Measurements from ENCODE around the gene PIK3C3.

DNA sequence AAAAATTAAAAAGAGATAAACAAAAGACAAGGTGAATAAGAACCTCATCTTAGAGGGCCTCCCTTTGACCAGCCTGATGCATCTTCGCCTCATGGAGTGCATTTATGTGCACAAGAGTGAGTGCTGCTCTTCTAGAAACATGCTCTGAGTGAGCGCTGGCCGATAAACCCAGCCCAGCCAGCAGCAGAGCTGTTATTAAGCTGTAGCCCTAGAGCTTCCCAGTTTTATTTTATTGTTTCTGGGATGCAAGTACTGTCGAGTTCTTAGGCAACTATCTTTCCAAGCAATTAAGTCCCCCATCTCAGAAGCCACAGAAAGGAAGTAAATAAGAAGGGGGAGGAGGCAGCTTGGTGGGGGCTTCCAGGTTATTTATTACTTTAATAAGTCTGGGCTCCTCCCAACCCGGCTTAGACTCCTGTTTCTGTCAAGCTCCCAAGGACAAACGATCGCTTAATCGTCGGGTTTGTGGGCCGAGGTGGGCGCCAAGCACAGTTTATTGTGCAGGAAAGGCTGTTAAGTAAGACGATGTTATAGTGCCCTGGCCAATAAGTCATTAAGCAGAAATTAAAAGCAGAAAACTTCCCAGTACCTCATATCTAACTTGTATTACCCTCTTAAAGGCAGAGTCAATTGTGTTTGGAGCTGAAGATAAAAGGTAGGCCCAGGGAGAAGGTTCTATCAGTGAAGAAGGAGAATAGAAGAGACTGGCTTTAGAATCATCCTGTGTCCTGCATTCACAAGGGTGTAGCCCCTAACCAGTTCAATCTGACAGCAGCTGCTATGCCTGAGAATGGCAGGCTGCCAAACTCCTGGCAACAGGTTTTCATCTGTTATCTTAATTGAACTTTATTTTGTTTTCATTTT lies 176.3 kb downstream of the PIK3C3 start:
- TF ChIP-seq CTCF (IDR thresholded peaks at IDR 0.05), result no peak
- TF ChIP-seq POLR2AphosphoS5 (IDR thresholded peaks at IDR 0.05; ENCODE audit: low read depth, low read length), result no peak
- TF ChIP-seq, protein P1, sequence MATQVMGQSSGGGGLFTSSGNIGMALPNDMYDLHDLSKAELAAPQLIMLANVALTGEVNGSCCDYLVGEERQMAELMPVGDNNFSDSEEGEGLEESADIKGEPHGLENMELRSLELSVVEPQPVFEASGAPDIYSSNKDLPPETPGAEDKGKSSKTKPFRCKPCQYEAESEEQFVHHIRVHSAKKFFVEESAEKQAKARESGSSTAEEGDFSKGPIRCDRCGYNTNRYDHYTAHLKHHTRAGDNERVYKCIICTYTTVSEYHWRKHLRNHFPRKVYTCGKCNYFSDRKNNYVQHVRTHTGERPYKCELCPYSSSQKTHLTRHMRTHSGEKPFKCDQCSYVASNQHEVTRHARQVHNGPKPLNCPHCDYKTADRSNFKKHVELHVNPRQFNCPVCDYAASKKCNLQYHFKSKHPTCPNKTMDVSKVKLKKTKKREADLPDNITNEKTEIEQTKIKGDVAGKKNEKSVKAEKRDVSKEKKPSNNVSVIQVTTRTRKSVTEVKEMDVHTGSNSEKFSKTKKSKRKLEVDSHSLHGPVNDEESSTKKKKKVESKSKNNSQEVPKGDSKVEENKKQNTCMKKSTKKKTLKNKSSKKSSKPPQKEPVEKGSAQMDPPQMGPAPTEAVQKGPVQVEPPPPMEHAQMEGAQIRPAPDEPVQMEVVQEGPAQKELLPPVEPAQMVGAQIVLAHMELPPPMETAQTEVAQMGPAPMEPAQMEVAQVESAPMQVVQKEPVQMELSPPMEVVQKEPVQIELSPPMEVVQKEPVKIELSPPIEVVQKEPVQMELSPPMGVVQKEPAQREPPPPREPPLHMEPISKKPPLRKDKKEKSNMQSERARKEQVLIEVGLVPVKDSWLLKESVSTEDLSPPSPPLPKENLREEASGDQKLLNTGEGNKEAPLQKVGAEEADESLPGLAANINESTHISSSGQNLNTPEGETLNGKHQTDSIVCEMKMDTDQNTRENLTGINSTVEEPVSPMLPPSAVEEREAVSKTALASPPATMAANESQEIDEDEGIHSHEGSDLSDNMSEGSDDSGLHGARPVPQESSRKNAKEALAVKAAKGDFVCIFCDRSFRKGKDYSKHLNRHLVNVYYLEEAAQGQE (IDR thresholded peaks at IDR 0.05; ENCODE audit: insufficient read depth in 1 of 2, low read depth in 2 of 2, low read length in 1 of 2), result no peak
- TF ChIP-seq SIN3A (IDR thresholded peaks at IDR 0.05; ENCODE audit: borderline replicate concordance, insufficient read depth, low read depth, low read length), result no peak

Data from Panc1 (cell line).